Inflammatory macrophage (primary cell): ENCODE measurements around the gene UBA7.
"Not testable (repeated sequence)": the region's sequence is repeated elsewhere in the genome, so short reads cannot be mapped to it uniquely, and the experiment has no call there.

ENCODE experiments used
- DNase-seq, 2 donors: peaks; one replicate each; pipeline ENCODE4 v3.0.0-alpha.2; 2020 to 2022

The UBA7 gene

GRCh38 chr3:49781415-49782199 is 32.1 kb downstream of the UBA7 start:
- no peak for DNase-seq

DNA sequence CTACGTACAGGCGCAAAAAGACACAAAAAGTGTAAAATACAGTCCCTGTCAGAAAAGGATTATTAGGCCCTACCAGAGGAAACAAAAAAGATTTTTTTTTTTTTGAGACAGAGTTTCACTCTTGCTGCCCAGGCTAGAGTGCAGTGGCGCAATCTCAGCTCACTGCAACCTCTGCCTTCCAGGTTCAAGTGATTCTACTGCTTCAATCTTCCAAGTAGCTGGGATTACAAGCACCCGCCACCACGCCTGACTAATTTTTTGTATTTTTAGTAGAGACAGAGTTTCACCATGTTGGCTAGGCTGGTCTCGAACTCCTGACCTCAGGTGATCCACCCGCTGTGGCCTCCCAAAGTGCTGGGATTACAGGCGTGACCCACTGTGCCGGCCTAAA is 32.8 kb downstream of the UBA7 start:
- not testable (repeated sequence) for DNase-seq

DNA sequence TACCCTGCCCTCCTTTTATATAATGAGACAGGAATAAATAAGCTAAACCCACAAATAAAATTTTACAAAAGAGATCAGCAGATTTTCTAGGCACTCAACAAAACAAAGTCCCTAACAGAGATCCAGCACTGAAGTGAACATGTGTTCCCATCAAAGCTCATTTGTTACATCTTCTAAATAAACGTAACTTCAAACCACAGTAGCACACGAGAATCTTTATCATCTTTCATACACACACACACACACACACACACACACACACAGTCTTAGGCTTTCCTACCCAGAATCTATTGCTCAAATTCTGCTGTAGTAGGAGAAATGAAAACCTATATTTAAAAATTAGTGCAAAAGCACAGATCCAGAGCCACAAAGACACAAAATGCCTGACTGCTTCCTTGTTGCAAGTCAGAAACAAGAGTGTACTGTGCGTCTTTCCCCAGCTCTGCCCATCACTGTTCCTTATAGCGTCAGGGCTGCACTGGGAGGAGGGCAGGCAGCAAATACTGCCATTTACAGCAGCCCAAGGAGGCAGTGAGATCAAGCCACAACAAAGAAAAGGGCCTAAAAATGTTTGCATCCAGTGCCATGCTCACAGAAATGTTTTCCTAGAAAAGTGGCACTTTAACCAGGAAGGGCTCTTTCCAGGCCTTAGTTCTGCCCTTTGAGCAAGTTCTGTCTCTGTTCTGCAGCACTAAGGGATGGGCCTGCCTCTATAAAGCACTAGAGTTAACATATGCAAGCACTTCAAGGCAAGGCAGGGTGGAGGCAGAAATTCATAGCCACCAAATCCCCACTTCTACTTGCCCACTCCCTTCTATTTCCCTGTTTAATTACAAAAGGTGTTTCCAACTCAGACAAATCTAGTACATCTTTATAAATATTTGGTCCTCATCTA is 33.4 kb downstream of the UBA7 start:
- DNase-seq: no peak

GRCh38 chr3:49779358-49780079 is 34.2 kb downstream of the UBA7 start:
- no peak for DNase-seq

DNA sequence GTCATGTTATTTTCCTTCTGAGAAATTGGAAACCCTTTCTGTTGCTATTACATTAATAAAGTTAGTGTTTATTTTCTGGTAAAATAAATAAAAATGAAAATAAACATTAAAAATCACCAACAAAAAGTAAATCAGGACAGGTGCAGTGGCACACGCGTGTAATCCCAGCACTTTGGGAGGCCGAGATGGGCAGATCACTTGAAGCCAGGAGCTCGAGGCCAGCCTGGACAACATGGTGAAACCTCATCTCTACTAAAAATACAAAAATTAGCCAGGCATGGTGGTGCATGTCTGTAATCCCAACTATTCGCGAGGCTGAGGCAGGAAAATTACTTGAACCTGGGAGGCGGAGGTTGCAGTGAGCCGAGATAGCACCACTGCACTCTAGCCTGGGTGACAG is 37.7 kb downstream of the UBA7 start:
- not testable (repeated sequence) for DNase-seq

- no peak for DNase-seq
These were observed 38.2 kb downstream of the UBA7 start for GRCh38 chr3:49775538-49775937.

DNA sequence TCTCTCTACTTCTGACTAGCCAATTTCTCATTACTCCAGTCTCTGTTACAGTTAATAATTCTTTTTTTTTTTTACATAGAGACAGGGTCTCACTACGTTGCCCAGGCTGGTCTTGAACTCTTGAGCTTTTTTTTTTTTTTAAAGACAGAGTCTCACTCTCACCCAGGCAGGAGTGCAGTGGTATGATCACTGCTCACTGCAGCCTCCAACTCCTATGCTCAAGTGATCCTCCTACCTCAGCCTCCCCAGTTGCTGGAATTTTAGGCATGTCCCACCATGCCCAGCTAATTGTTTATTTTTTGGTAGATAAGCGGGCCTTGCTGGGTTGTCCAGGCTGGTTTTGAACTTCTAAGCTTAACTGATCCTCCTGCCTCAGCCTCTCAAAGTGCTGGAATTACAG is 41.0 kb downstream of the UBA7 start:
- DNase-seq: no peak

GRCh38 chr3:49771340-49771938 is 42.3 kb downstream of the UBA7 start:
- DNase-seq: no peak

GRCh38 chr3:49769926-49770325 is 43.8 kb downstream of the UBA7 start:
- no peak for DNase-seq

DNA sequence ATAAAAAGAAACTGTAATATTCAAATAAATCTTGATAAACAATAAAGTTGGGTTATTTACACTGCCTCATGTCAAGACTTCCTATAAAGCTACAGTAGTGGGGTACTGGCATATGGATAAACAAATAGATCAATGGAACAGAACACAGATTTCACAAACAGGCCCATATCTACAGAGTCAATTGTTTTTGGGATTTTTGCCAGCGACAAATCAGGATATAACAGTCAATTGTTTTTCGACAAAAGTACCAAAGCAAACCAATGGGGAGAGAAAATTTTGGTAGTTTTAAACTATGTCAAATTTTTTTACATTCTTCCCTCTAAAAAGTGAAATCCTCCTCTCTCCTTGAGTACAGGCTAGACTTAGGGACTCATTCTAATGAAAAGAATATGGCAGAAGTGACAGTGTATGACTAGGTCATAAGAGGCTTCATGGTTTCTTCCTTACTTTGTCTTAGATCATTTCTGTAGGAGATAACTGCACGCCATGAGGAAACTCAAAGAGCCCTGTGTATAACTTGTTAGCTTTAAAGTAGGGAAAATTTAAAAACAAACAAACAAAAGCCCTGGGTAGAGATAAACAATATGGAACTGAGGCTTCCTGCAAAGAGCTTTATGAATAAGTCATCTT is 44.4 kb downstream of the UBA7 start:
- DNase-seq: no peak

DNA sequence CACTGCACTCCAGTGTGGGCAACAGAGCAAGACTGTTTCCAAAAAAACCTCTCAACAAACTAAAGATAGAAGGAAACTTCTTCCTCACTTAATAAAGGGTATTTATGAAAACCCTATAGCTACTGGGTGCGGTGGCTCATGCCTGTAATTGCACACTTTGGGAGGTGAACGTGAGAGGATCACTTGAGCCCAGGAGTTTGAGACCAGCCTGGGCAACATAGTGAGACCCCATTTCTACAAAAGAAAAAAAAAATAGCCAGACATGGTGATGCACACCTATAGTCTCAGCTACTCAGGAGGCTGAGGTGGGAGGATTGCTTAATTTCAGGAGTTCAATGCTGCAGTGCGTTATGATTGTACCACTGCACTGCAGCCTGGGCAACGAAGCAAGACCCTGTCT is 49.8 kb downstream of the UBA7 start:
- DNase-seq: no peak

GRCh38 chr3:49761661-49762060 is 52.1 kb downstream of the UBA7 start:
- DNase-seq: no peak

DNA sequence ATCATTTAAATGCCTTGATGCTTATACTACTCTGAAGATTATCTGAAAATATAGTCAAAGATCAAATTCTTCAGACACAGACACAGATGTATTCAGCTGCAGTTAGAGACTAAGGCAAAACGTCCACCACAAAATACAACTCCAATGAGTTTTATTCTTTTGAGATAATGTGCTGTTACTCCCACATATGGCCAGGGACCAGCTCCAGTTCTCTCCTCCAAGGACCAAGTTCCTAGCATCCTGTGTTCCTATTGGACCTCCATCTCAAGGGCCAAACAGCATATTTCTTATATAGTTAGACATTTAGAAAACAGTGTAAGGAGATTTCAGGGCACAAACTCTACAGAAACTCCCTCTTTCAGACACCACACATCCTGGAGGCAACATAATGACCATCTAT is 54.5 kb downstream of the UBA7 start:
- DNase-seq: no peak

DNA sequence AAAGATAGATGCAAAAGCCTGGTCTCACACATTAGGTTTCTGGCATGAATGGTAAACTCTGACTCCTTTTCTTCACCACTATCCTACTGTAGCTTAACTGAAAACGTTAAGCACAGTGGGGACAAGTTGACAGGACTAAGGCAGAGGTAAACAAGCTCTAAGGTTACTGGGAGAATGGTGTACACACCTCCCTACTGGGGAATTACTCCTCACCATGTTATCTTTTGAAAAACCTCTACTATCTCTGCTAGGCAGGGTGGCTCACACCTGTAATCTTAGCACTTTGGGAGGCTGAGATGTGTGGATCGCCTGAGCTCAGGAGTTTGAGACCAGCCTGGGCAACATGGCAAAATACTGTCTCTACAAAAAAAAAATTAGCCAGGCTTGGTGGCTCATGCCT is 56.6 kb downstream of the UBA7 start:
- DNase-seq: no peak

- no peak for DNase-seq
These were observed 57.7 kb downstream of the UBA7 start for GRCh38 chr3:49756036-49756435.
